Subcutaneous preadipocyte (primary cell): ENCODE data around the gene NGEF. TPM values are rescaled to one million over a fixed set of nuclear protein-coding genes. Genes with fewer than 3 reads are reported as not detected.

Experiments used
- small RNA-seq: library from RNA; depleted of rRNA; stranded (forward); fragments of <200 nt; gene quantifications from one replicate; pipeline ENCODE3, GENCODE V24; 2012
- total RNA-seq: library from RNA; depleted of rRNA; stranded (reverse); fragments of >200 nt; gene quantifications from 2 replicates; pipeline ENCODE4 v1.2.3, GENCODE V29; 2012

NGEF gene, protein sequence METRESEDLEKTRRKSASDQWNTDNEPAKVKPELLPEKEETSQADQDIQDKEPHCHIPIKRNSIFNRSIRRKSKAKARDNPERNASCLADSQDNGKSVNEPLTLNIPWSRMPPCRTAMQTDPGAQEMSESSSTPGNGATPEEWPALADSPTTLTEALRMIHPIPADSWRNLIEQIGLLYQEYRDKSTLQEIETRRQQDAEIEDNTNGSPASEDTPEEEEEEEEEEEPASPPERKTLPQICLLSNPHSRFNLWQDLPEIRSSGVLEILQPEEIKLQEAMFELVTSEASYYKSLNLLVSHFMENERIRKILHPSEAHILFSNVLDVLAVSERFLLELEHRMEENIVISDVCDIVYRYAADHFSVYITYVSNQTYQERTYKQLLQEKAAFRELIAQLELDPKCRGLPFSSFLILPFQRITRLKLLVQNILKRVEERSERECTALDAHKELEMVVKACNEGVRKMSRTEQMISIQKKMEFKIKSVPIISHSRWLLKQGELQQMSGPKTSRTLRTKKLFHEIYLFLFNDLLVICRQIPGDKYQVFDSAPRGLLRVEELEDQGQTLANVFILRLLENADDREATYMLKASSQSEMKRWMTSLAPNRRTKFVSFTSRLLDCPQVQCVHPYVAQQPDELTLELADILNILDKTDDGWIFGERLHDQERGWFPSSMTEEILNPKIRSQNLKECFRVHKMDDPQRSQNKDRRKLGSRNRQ
- 5.9 and 6.2 TPM in 2 replicates for total RNA-seq

DNA sequence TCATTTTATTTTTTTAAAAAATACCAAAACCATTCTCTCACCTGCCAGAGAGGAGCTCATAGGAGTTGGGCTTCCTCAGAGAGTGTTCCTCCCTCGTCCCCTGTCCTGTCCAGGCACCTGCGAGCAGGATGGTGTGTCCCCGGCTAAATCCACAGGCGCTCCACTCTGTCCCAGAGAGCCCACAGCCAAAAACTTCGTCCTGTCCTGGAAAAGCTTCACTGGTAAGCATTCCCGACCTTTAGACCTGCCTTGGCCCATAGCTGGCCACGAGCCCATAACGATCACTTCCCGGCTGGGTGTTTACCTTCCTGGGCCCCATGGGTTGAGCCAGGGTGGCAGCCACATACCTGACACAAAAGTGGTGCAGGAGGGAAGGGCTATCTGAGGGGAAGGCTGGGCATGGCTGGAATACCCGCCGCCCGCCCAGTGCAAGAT, at the start of gene NGEF:
Gene NGEF, minus strand, starts transcription at position 230 of the 435 bp plus-strand sequence. CDS start 38,366 bp downstream, outside the sequence.

DNA sequence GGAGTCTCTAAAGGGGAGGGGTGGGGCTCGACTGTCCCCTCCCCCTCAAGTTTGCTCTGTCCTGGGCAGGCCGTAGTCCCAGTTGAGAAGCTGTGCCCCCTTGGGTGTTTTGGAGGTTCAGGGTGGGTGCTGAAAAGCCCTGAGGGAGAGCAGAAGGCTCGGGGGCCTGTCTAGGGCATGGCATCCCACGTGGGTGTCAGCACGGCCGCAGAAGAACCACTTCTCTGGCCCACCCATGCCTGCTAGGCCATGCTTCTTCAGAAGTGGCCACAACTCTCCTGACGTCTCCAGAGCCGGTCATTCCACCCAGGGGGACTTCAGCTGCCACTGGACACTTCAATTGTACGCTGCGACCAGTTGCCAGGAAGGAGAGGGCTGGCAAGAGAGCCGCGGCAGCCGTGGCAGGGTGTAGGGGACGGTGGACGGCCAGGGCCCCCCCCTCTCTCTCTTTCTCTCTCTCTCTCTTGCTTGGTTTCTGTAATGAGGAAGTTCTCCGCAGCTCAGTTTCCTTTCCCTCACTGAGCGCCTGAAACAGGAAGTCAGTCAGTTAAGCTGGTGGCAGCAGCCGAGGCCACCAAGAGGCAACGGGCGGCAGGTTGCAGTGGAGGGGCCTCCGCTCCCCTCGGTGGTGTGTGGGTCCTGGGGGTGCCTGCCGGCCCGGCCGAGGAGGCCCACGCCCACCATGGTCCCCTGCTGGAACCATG, 46.9 kb upstream of the NGEF start, which contains the start of gene INPP5D:
Gene INPP5D, plus strand, starts transcription at position 546 of the 704 bp plus-strand sequence. Its CDS starts 137 bp downstream, at position 683.

DNA sequence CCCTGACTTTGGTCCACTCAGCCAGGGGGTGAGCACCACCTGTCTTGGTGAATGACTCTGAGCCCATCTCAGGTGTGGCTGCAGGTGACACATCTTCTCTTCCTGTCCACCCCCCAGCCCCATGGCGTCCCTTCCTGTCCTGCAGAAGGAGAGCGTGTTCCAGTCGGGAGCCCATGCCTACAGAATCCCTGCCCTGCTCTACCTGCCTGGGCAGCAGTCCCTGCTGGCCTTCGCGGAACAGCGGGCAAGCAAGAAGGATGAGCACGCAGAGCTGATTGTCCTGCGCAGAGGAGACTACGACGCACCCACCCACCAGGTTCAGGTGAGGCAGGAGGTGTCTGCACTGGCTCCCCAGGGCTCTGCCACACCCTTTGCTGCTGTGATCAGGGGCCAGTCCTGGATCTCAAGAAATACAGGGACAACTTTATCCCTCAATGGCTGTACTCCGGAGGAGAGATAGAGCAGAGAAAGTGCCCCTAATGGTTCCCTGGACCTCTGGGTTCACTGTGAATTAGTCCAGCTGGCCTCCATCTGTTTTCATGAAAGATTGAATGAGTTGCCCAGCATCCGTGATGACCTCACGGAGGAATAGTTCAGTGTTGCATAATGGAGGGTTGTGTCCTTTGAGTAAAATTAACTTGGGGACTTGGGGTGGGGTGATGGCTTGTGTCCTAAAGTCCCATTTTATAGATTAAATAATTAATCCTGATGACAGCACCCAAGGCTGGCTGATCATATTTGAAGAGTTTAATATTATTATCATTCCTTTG, 19.7 kb upstream of the NGEF start, which contains the start of gene NEU2:
Gene NEU2, plus strand, starts transcription at position 122 of the 770 bp plus-strand sequence. Its CDS starts 0 bp downstream, at position 122.

DNA sequence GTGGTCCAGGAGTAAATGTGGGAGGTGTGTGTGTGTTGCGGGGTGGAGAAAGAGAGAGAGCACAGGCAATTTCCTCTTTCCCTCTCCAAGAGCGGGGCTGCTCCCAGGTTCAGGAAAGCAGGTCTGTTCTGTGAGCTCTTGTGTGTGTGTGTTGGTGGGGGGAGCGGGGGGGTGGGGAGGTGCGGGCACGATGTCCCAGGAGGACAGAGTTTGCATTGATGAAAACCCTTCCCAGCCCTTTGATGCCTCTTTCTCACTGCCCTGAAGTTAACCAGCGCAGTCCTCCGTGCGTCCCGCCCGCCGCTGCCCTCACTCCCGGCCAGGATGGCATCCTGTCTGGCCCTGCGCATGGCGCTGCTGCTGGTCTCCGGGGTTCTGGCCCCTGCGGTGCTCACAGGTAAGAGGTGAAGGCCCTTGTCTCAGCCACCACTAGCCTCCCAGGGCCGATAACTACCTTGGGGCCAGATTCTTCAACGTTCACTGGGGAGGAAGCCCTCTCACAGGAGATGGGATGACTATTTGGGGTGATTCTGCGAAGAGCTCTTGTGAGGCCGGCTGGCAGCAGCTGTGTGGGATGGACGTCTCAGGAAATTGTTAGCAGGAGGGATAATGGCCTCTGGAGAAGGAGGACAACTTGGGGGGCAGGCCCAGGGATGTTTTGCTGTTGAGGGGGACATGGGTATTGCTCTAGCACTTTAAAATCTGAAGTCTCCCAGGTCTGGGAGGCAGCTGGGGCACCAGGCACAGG, 142.9 kb downstream of the NGEF start, which contains the start of gene SNORC:
Gene SNORC, plus strand, starts transcription at position 247 of the 748 bp plus-strand sequence. Its CDS starts 78 bp downstream, at position 325.

Small RNA genes within 50 kb of the gene (small RNA-seq; reads per million reads assigned to genes)
- not detected for gene RF00019

Other genes starting within 250 kb of the NGEF start
- gene KCNJ13, start 236.7 kb downstream of the NGEF start, total RNA-seq = not detected in 2 replicates
- 0.73 and 0.98 TPM in 2 replicates for gene SNORC, start 143.0 kb downstream of the NGEF start, total RNA-seq
- gene NEU2, start 19.4 kb upstream of the NGEF start, total RNA-seq = not detected in 2 replicates
- 0.39 and 0.73 TPM in 2 replicates for gene INPP5D, start 47.1 kb upstream of the NGEF start, total RNA-seq
- 22.8 and 29.7 TPM in 2 replicates for gene ATG16L1, start 238.4 kb upstream of the NGEF start, total RNA-seq